ENCODE results near the gene SPEG.

SPEG gene

GRCh38 chr2:219386532-219387280 lies 47.9 kb upstream of the SPEG start:
- Histone ChIP-seq H2BK120ac (ENCODE audit: low read depth, low read length) (no peak overlapping the region), H2AK5ac (ENCODE audit: low read depth, low read length) (no peak overlapping the region), H4K91ac (ENCODE audit: low read depth, low read length, poor library complexity) (no peak overlapping the region), H3K23ac (ENCODE audit: low read depth, low read length, poor library complexity) (no peak overlapping the region), H3K4me1 (ENCODE audit: control insufficient read depth in 2 of 2, insufficient read depth in 1 of 2, low read depth in 1 of 2, low read length in 2 of 2) (peaks cover 5 to 8% of the 10 kb centered on the region in 2 donors), H3K14ac (ENCODE audit: low read length) (no peak overlapping the region), H2BK15ac (ENCODE audit: low read length) (no peak overlapping the region), H3K9ac (ENCODE audit: low read depth, low read length, poor library complexity) (peak overlapping the region; percentile 84), H3K36me3 (replicated peaks in 1 of 2; ENCODE audit: control insufficient read depth in 2 of 2, insufficient read depth in 2 of 2, low read length in 2 of 2) (peaks cover 15 to 45% of the 10 kb centered on the region in 2 donors), H3K4ac (ENCODE audit: low read length) (no peak overlapping the region), H2AFZ (ENCODE audit: low read length) (peak overlapping the region; percentile 97), H4K8ac (ENCODE audit: low read depth, low read length) (no peak overlapping the region), H3K79me1 (ENCODE audit: low read depth, low read length) (no peaks in the 10 kb centered on the region), H3K4me2 (ENCODE audit: insufficient read depth, low read length, poor library complexity, severe bottlenecking) (peak overlapping the region; percentile 77), H3K27me3 (ENCODE audit: control insufficient read depth in 3 of 3, insufficient read depth in 3 of 3, low read depth in 1 of 3, low read length in 3 of 3) (no peaks in the 10 kb centered on the region), H2BK12ac (ENCODE audit: low read length) (no peak overlapping the region), H3K27ac (replicated peaks; ENCODE audit: low read length) (no peak overlapping the region), H3K9me3 (replicated peaks in 1 of 2; ENCODE audit: control insufficient read depth in 2 of 2, insufficient read depth in 1 of 2, low read depth in 1 of 2, low read length in 2 of 2) (no peaks in the 10 kb centered on the region), H3K18ac (ENCODE audit: low read length) (peak overlapping the region; percentile 20), H2BK5ac (ENCODE audit: low read length) (no peak overlapping the region), H3K4me3 (ENCODE audit: low read length in 2 of 2) (peak overlapping the region; percentile 88 to 91)
- peak; percentile 15 for DNase-seq (ENCODE audit: low spot score)
- no CpG with 5 or more reads among the region's 19 CpGs for WGBS, 2 donors (ENCODE audit: extremely low coverage in 2 of 2, insufficient read length in 2 of 2, insufficient replicate concordance in 1 of 2)

- H2BK5ac ChIP-seq (ENCODE audit: low read length), result no peak within 1 kb of the TSS
- no peak within 1 kb of the TSS for H2BK120ac ChIP-seq (ENCODE audit: low read depth, low read length)
- peaks cover 14 to 38% of the 10 kb centered on the region in 2 donors for H3K36me3 ChIP-seq (replicated peaks in 1 of 2; ENCODE audit: control insufficient read depth in 2 of 2, insufficient read depth in 2 of 2, low read length in 2 of 2)
- no peaks in the 10 kb centered on the region for H3K27me3 ChIP-seq (ENCODE audit: control insufficient read depth in 3 of 3, insufficient read depth in 3 of 3, low read depth in 1 of 3, low read length in 3 of 3)
- H3K27ac ChIP-seq (replicated peaks; ENCODE audit: low read length), result peak within 1 kb of the TSS; percentile 30
- peak; percentile 89 for DNase-seq (ENCODE audit: low spot score)
- peak within 1 kb of the TSS; percentile 77 for H3K4me2 ChIP-seq (ENCODE audit: insufficient read depth, low read length, poor library complexity, severe bottlenecking)
- peak within 1 kb of the TSS; percentile 45 for H3K23ac ChIP-seq (ENCODE audit: low read depth, low read length, poor library complexity)
- H4K8ac ChIP-seq (ENCODE audit: low read depth, low read length), result no peak within 1 kb of the TSS
- H3K9me3 ChIP-seq (replicated peaks in 1 of 2; ENCODE audit: control insufficient read depth in 2 of 2, insufficient read depth in 1 of 2, low read depth in 1 of 2, low read length in 2 of 2), result no peaks in the 10 kb centered on the region
- H3K9ac ChIP-seq (ENCODE audit: low read depth, low read length, poor library complexity), result peak within 1 kb of the TSS; percentile 84
- H2AFZ ChIP-seq (ENCODE audit: low read length), result peak within 1 kb of the TSS; percentile 97
- H4K91ac ChIP-seq (ENCODE audit: low read depth, low read length, poor library complexity), result no peak within 1 kb of the TSS
- H2AK5ac ChIP-seq (ENCODE audit: low read depth, low read length), result no peak within 1 kb of the TSS
- peak within 1 kb of the TSS; percentile 88 to 91 for H3K4me3 ChIP-seq (ENCODE audit: low read length in 2 of 2)
- no peak within 1 kb of the TSS for H3K14ac ChIP-seq (ENCODE audit: low read length)
- peak within 1 kb of the TSS; percentile 18 for H2BK15ac ChIP-seq (ENCODE audit: low read length)
- H3K18ac ChIP-seq (ENCODE audit: low read length), result peak within 1 kb of the TSS; percentile 92
- no peaks in the 10 kb centered on the region for H3K79me1 ChIP-seq (ENCODE audit: low read depth, low read length)
- no CpG with 5 or more reads among the region's 76 CpGs for WGBS, 2 donors (ENCODE audit: extremely low coverage in 2 of 2, insufficient read length in 2 of 2, insufficient replicate concordance in 1 of 2)
- no peak within 1 kb of the TSS for H2BK12ac ChIP-seq (ENCODE audit: low read length)
- no peak within 1 kb of the TSS for H3K4ac ChIP-seq (ENCODE audit: low read length)
- peaks cover 5 to 8% of the 10 kb centered on the region in 2 donors for H3K4me1 ChIP-seq (ENCODE audit: control insufficient read depth in 2 of 2, insufficient read depth in 1 of 2, low read depth in 1 of 2, low read length in 2 of 2)
Measured at GRCh38 chr2:219387306-219388120, 47.1 kb upstream of the SPEG start, which contains the start of gene DNPEP. TSS of gene DNPEP (minus strand) at chr2:219387912. CDS start at chr2:219387794, 118 bp downstream.

- Histone ChIP-seq H3K4me3 (ENCODE audit: low read length in 2 of 2) (peak overlapping the region; percentile 41 to 84), H3K4me1 (ENCODE audit: control insufficient read depth in 2 of 2, insufficient read depth in 1 of 2, low read depth in 1 of 2, low read length in 2 of 2) (peaks cover 5 to 8% of the 10 kb centered on the region in 2 donors), H3K36me3 (replicated peaks in 1 of 2; ENCODE audit: control insufficient read depth in 2 of 2, insufficient read depth in 2 of 2, low read length in 2 of 2) (peaks cover 12 to 30% of the 10 kb centered on the region in 2 donors), H3K9ac (ENCODE audit: low read depth, low read length, poor library complexity) (no peak overlapping the region), H3K27ac (replicated peaks; ENCODE audit: low read length) (peak overlapping the region; percentile 17), H2BK5ac (ENCODE audit: low read length) (no peak overlapping the region), H2BK15ac (ENCODE audit: low read length) (no peak overlapping the region), H2AFZ (ENCODE audit: low read length) (peak overlapping the region; percentile 95), H3K27me3 (ENCODE audit: control insufficient read depth in 3 of 3, insufficient read depth in 3 of 3, low read depth in 1 of 3, low read length in 3 of 3) (no peaks in the 10 kb centered on the region), H3K14ac (ENCODE audit: low read length) (no peak overlapping the region), H4K91ac (ENCODE audit: low read depth, low read length, poor library complexity) (no peak overlapping the region), H3K4ac (ENCODE audit: low read length) (no peak overlapping the region), H3K4me2 (ENCODE audit: insufficient read depth, low read length, poor library complexity, severe bottlenecking) (peak overlapping the region; percentile 69), H2AK5ac (ENCODE audit: low read depth, low read length) (no peak overlapping the region), H4K8ac (ENCODE audit: low read depth, low read length) (no peak overlapping the region), H3K79me1 (ENCODE audit: low read depth, low read length) (no peaks in the 10 kb centered on the region), H2BK120ac (ENCODE audit: low read depth, low read length) (no peak overlapping the region), H3K9me3 (replicated peaks in 1 of 2; ENCODE audit: control insufficient read depth in 2 of 2, insufficient read depth in 1 of 2, low read depth in 1 of 2, low read length in 2 of 2) (no peaks in the 10 kb centered on the region), H3K23ac (ENCODE audit: low read depth, low read length, poor library complexity) (peak overlapping the region; percentile 45), H2BK12ac (ENCODE audit: low read length) (no peak overlapping the region), H3K18ac (ENCODE audit: low read length) (peak overlapping the region; percentile 66)
- no CpG with 5 or more reads among the region's 78 CpGs for WGBS, 2 donors (ENCODE audit: extremely low coverage in 2 of 2, insufficient read length in 2 of 2, insufficient replicate concordance in 1 of 2)
- peak; percentile 91 for DNase-seq (ENCODE audit: low spot score)
Measured at GRCh38 chr2:219388121-219388906, 46.3 kb upstream of the SPEG start.
